Left kidney (tissue), 2 donors: ENCODE results near the gene MSGN1. TPM values are rescaled to one million over a fixed set of nuclear protein-coding genes. Genes with fewer than 3 reads are reported as not detected.
"Not testable (repeated sequence)": the region's sequence is repeated elsewhere in the genome, so short reads cannot be mapped to it uniquely, and the experiment has no call there.

Experiments
- DNase-seq: peaks from one replicate; pipeline ENCODE4 v3.0.0-alpha.2; 2013
- polyA plus RNA-seq: library from polyadenylated mRNA; unstranded; fragments of 120-200 nt; gene quantifications from one replicate; pipeline ENCODE4 v1.2.1, GENCODE V29; 2013; ENCODE audit not compliant: insufficient read length

The MSGN1 gene
- polyA plus RNA-seq, 1 donor = not detected

DNA sequence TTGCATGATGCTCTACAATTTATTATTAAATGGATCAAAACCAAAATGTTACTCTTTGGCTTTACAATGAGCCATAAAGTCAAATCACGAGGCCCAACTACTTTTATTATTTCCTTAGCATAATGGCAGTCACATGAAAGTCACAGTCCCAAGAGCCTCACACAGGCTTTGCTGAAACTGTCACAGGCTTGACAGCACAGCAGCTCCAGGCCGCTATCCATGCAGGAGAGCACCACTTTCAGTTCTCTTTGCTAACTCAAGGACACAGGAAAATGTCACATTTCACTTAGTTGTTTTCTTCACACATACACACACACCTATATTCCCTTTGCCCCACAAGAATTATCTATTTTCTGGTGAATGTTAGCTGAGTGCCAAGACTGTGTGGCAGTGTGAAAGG, 11.1 kb upstream of the MSGN1 start:
- no peak for DNase-seq

DNA sequence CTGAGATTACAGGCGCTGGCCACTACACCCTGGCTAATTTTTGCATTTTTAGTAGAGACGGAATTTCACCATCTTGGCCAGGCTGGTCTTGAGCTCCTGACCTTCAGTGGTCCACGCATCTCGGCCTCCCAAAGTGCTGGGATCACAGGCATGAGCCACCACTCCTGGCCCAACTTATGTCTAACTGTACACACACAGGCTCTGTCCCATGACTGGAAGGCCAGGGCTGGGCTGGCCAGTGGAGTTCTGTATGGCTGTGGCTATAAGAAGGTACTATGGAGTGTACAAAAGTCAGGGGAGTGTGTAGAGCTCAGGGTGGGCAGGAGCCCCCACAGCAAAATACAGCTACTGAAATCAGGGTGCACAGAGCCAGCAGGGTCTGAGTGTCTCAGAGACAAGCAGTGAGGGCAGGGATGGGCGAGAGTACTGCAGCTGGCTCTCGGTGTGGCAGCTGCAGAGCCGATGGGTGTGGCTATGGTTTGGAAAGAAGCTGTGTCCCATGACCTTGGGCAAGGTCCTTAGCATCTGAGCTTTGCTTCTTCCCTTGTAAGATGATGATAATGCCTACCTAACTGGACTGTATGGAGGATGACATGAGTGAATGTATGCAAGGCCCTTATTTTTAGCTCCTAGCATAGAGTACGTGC, 10.4 kb upstream of the MSGN1 start:
- DNase-seq = no peak

DNA sequence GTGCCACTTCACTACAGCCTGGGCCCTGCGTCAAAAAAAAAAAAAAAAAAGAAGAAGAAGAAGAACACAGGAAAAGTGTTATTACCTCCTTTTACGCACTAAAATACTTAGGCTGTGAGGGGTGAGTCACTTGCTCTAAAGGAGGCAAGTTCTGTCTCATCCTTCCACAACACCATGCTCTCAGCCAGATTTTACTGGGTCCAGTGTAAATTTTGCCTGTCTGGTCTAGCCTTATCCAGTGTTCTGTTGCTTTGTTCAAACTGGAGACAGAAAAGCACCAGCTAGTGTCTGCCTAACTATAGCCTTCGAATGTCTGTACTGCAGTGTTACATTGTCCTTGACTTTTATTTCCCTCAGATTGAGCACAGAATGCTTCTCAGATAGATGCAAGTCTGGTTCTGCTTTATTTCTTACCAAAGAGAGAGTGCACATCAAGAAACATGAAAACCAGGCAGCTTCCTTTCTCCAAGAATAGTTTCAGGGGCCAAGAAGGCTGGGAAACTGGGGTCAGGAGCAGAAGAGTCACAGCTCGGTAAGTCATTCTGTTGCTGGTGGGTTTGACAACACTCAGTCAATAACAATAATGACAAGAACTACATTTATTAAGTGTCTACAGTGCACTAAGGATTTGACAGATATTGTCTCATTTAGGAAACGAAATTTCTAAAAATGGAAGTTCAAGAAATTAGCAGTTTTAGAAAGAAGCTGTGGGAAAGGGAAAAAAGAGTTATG, 3.1 kb upstream of the MSGN1 start:
- DNase-seq = no peak

DNA sequence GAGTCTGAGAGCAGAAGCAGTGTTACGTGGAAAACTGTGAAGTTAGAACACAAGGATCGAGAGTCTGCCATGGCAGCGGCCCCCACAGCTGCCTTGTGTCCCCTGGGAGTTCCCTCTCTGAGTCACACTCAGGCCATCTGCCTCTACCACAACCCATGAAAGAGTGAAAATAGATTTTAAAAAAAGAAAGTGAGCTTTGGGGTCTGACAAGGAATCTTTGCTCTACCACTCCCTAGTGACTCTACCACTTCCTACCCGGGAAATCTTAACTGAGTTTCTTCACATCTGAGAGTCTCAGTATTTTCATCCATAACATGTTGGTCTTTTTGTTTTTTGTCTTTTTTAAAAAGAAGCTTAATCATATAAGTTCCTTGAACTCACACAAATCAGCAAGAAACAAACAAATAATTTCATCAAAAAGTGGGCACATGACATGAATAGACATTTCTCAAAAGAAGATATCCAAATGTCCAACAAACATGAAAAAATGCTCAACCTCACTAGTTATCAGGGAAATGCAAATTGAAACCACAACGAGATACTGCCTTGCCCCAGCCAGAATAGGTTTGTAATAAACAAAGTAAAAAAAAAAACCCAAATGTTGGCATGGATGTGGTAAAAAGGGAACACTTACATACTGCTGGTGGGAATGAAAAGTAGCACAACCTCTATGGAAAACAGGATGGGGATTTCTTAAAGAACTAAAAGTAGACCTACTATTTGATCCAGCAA, 2.4 kb upstream of the MSGN1 start:
- DNase-seq = no peak

DNA sequence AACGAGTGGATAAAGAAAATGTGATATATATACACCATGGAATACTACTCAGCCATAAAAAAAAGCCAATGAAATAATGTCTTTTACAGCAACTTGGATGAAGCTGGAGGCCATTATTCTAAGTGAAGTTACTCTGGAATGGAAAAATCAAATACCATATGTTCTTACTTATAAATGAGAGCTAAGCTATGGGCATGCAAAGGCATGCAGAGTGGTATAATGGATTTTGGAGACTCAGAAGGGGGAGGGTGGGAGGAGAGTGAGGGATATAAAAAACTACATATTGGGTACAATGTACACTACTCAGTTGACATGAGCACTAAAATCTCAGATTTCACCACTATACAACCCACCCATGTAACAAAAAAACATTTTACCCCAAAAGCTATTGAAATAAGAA, 1.7 kb upstream of the MSGN1 start:
- no peak for DNase-seq

- DNase-seq = no peak
Observed at GRCh38 chr2:17815468-17816184, 634 bp upstream of the MSGN1 start.

GRCh38 chr2:17818235-17818815, 2.1 kb downstream of the MSGN1 start:
- no peak for DNase-seq

- DNase-seq = no peak
Observed at GRCh38 chr2:17821080-17821479, 4.8 kb downstream of the MSGN1 start.

- no peak for DNase-seq
Observed at GRCh38 chr2:17821535-17822444, 5.5 kb downstream of the MSGN1 start.

DNA sequence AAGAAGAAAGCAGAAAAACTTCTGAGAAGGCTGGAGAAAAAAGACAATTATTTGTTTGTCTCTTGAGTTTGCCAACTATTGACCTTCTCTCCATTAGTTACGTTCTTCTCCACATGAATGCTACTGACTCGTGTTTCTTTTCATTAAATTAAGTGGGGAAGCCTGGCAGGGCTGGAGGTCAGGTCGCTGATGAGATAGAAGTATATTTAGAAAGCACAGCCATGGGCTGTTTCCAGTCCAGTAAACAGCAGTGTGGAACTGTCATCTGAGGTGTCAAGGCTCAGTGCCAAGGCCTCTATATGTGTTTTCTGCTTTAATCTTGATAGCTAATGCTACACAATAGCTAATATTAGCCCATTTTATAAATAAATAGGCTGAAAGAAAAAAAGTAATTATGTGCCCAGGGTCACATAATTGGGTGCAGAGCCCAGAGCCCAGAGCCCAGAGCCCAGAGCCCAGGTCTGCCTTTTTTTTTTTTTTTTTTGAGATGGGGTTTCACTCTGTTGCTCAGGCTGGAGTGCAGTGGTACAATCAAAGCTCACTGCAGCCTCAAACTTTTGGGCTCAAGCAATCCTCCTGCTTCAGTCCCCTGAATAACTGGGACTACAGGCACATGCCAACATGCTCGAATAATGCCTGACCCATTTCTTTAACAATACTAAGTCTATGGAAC, 6.3 kb downstream of the MSGN1 start:
- peak; percentile 39 for DNase-seq

- DNase-seq = not testable (repeated sequence)
Observed at GRCh38 chr2:17823646-17824045, 7.4 kb downstream of the MSGN1 start.

GRCh38 chr2:17827316-17827715, 11.1 kb downstream of the MSGN1 start:
- no peak for DNase-seq

- no peak for DNase-seq
Observed at GRCh38 chr2:17827785-17828184, 11.5 kb downstream of the MSGN1 start.

DNA sequence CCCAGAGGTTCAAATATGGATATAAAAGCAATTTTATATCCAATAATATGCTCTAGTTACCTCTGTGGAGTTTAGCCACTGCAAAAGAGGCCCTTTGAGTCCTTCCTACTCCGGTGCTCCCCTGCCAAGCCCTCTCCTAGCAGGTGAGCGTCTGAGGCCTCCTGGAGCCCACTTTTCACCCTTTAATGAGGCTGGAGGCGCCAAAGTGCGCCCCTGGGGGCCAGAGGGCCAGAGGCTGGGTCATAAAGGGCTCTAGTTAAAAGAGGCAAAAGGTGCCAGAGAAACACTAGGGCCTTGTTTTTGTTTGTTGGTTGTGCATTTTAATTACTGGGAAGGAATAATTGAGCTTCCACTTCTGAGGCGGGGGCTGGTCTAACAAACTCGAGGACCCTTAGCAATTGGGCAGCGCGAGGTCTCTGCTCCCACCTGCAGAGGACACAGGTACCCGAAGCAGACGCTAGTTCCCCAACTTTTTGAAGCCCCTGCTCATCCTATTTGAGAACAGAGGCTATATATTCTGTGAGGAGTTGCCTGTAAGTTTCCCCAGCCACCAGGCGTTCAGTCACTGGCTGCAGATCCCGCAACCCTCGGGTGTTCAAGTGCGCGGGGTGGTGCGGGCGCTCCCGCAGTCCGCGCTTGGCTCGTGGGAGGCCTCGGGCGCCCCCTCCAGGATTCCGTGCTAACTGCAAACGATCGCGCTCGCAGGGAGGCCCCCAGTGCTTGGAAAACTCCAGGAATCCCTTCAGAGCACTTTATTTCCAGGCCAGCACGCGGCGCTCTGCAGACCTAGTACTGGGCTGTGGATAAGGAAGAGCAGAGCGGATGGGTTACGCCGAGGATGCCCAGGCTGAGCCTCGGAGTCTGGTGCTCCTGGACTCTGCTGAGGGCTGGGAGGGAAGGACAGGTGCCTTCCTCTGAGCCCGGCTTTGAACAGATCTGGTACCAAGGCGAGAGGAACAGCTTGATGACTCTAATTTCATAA, 14.1 kb downstream of the MSGN1 start:
- DNase-seq = peak; percentile 84

GRCh38 chr2:17835516-17835915, 19.3 kb downstream of the MSGN1 start:
- DNase-seq = no peak

- DNase-seq = no peak
Observed at GRCh38 chr2:17839959-17840358, 23.7 kb downstream of the MSGN1 start.

GRCh38 chr2:17843457-17843856, 27.2 kb downstream of the MSGN1 start:
- no peak for DNase-seq

GRCh38 chr2:17845806-17846205, 29.5 kb downstream of the MSGN1 start:
- DNase-seq = no peak

DNA sequence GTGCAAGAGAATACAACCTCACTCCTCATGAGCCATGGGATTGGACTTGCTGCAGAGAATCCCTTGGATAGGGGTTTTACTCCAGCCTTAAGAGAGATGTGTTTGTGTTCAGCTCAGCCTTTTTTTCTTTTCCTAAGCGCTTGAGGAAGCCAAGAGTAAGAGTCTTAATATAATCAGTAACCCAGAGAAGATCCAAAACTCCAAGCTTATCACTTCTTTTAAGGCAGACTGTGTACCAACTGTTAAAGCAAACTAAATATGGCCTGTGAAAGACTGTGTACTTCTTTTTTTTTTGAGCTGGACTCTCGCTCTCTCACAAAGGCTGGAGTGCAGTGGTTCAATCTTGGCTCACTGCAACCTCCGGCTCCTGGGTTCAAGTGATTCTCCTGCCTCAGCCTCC, 30.4 kb downstream of the MSGN1 start:
- DNase-seq = no peak
